OCI-LY7 (cell line): ENCODE measurements around the gene TSPAN1. TPM values are rescaled to one million over a fixed set of nuclear protein-coding genes. Genes with fewer than 3 reads are reported as not detected.
A peak's percentile ranks its signal among the peaks of the same experiment; 100 is the strongest.

Experiments
- BruUV-seq: library from RNA; stranded (reverse); fragments of 400-500 nt; replicated peaks from 2 replicates; lab custom pipeline; 2021; lab: Mats Ljungman, UMichigan
- CTCF ChIA-PET: fragments of 300-600 bp; sonication (Branson Sonifier 250); formaldehyde crosslinking; loops from one replicate; lab custom pipeline; 2022; ENCODE audit warnings: antibody characterized with exemption; ENCODE audit not compliant: unreplicated experiment; lab: Charles Lee
- POLR2A ChIA-PET: fragments of 300-600 bp; sonication (Branson Sonifier 250); formaldehyde crosslinking; loops from one replicate; lab custom pipeline; 2022; ENCODE audit warnings: antibody characterized with exemption; lab: Charles Lee
- DNase-seq: peaks from one replicate; pipeline ENCODE4 v3.0.0-alpha.2; 2015; ENCODE audit warnings: low spot score
- H2AFZ ChIP-seq: fragments of 200-600 bp; sonication (generic), shearing (Covaris generic); 2 replicates; pipeline ENCODE4 v1.6.1; 2014; ENCODE audit warnings: mild to moderate bottlenecking, antibody characterized with exemption, low read length, moderate library complexity
- H3K27ac ChIP-seq: fragments of 200-600 bp; sonication (generic); 2 replicates; pipeline ENCODE4 v1.5.1; 2014; ENCODE audit warnings: mixed run types, low read depth, mild to moderate bottlenecking, moderate library complexity, low read length, inconsistent platforms; ENCODE audit not compliant: poor library complexity, severe bottlenecking
- H3K36me3 ChIP-seq: fragments of 200-600 bp; sonication (generic); 2 replicates; pipeline ENCODE4 v1.6.1; 2014; ENCODE audit warnings: mild to moderate bottlenecking, antibody characterized with exemption, low read length, moderate library complexity, mixed read lengths; ENCODE audit not compliant: insufficient read depth
- H3K4me1 ChIP-seq: fragments of 200-600 bp; sonication (generic); 2 replicates; pipeline ENCODE4 v1.5.1; 2014; ENCODE audit warnings: mild to moderate bottlenecking, low read length; ENCODE audit not compliant: insufficient read depth, poor library complexity, severe bottlenecking
- H3K4me2 ChIP-seq: fragments of 200-600 bp; sonication (generic); 2 replicates; pipeline ENCODE4 v1.6.1; 2014; ENCODE audit warnings: mild to moderate bottlenecking, low read length
- H3K4me3 ChIP-seq: fragments of 200-600 bp; sonication (generic); 2 replicates; pipeline ENCODE4 v1.5.1; 2014; ENCODE audit warnings: mild to moderate bottlenecking, low read depth, low read length; ENCODE audit not compliant: poor library complexity, severe bottlenecking
- H3K79me2 ChIP-seq: fragments of 200-600 bp; sonication (generic); 2 replicates; pipeline ENCODE4 v1.6.1; 2016; ENCODE audit warnings: low read depth, mild to moderate bottlenecking, low read length, moderate library complexity, mixed read lengths; ENCODE audit not compliant: insufficient read depth
- H3K9me2 ChIP-seq: fragments of 200-600 bp; sonication (generic); 2 replicates; pipeline ENCODE4 v1.6.1; 2016; ENCODE audit warnings: mild to moderate bottlenecking, low read length, mixed read lengths; ENCODE audit not compliant: insufficient read depth
- H3K9me3 ChIP-seq: fragments of 200-600 bp; sonication (generic); 2 replicates; pipeline ENCODE4 v1.6.1; 2014; ENCODE audit warnings: mild to moderate bottlenecking, mixed run types, low read length, mixed read lengths
- H4K20me1 ChIP-seq: fragments of 200-600 bp; sonication (generic); 2 replicates; pipeline ENCODE4 v1.6.1; 2014; ENCODE audit warnings: mild to moderate bottlenecking, antibody characterized with exemption, low read length, moderate library complexity, mixed read lengths; ENCODE audit not compliant: insufficient read depth
- EZH2phosphoT487 ChIP-seq: fragments of 200-600 bp; sonication (generic); IDR thresholded peaks from 2 replicates; pipeline ENCODE4 v1.6.1; 2018; ENCODE audit warnings: low read depth, borderline replicate concordance, mild to moderate bottlenecking, mixed run types, antibody characterized with exemption, low read length, moderate library complexity, mixed read lengths
- intact Hi-C: fragments of 100-400 bp; cut with micrococcal nuclease; formaldehyde crosslinking; loops from one replicate; pipeline ENCODE4 v1.10.0; 2022; ENCODE audit not compliant: unreplicated experiment
- total RNA-seq, 2 experiments: library from RNA; depleted of rRNA in 1 of 2; stranded (reverse); fragments of >200 nt in 1 of 2; shearing (Covaris generic) in 1 of 2; gene quantifications; 2 replicates each; pipeline ENCODE4 v1.2.3, GENCODE V29; 2014 to 2022
- TF ChIP-seq, protein P1 (sequence below): fragments of 200-600 bp; sonication (generic); conservative IDR thresholded peaks from 2 replicates; pipeline ENCODE4 v1.5.1; 2014; ENCODE audit warnings: mild to moderate bottlenecking, antibody characterized with exemption, low read length, moderate library complexity, mixed read lengths

The TSPAN1 gene
- total RNA-seq, 2 experiments from 2014 or later = not detected

DNA sequence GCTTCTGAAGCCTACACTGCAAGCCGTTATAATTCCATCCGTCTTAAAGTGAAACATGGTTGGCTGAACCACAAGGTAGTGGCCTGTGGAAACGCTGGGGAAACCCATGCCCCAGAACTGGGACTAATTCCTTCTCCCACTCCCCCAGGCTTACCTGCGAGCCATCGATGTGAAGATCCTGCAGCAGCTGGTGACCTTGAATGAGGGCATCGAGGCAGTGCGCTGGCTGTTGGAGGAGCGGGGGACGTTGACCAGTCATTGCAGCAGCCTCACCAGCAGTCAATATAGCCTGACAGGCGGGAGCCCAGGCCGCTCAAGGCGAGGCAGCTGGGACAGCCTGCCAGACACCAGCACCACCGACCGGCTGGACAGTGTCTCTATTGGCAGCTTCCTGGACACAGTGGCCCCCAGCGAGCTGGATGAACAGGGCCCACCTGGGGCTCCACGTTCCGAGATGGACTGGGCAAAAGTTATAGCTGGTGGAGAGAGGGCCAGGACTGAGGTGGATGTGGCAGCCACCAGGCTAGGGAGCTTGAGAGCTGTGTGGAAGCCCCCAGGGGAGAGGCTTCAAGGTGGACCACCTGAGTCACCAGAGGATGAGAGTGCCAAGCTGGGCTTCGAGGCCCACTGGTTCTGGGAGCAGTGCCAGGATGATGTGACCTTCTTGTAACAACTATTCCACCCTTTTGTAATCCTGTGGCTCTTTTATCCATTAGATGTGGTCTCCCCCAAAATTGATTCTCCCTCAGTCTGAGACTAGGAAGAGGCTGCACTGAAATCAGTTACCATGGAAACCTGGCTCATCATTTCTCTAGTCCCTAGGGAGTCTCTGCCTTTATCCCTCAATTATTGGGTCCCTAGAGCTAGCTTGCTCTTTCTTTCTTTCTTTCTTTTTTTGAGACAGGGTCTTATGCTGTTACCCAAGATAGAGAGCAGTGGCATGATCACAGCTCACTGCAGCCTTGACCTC lies 44.9 kb downstream of the TSPAN1 start:
- BruUV-seq = no TSS peak
- Histone ChIP-seq H4K20me1 (no peaks in the 10 kb centered on the region), H3K36me3 (no peaks in the 10 kb centered on the region), H2AFZ (no peak overlapping the region), H3K9me2 (no peaks in the 10 kb centered on the region), H3K27ac (no peak overlapping the region), H3K79me2 (no peaks in the 10 kb centered on the region), H3K4me1 (peaks cover 18% of the 10 kb centered on the region), H3K4me3 (no peak overlapping the region), H3K4me2 (no peak overlapping the region), H3K9me3 (no peaks in the 10 kb centered on the region)
- CTCF ChIA-PET = interaction anchor here (1.4 kb wide), 1 partner anchor 27 kb away, joined by 3 read pairs; no protein-coding TSS in a partner anchor
- DNase-seq = no peak
- POLR2A ChIA-PET = interaction anchor here (0.6 to 0.8 kb wide), 2 partner anchors 10 to 336 kb away, joined by 3 to 4 read pairs; no protein-coding TSS in a partner anchor
- no peak for TF ChIP-seq EZH2phosphoT487
- TF ChIP-seq, protein P1, sequence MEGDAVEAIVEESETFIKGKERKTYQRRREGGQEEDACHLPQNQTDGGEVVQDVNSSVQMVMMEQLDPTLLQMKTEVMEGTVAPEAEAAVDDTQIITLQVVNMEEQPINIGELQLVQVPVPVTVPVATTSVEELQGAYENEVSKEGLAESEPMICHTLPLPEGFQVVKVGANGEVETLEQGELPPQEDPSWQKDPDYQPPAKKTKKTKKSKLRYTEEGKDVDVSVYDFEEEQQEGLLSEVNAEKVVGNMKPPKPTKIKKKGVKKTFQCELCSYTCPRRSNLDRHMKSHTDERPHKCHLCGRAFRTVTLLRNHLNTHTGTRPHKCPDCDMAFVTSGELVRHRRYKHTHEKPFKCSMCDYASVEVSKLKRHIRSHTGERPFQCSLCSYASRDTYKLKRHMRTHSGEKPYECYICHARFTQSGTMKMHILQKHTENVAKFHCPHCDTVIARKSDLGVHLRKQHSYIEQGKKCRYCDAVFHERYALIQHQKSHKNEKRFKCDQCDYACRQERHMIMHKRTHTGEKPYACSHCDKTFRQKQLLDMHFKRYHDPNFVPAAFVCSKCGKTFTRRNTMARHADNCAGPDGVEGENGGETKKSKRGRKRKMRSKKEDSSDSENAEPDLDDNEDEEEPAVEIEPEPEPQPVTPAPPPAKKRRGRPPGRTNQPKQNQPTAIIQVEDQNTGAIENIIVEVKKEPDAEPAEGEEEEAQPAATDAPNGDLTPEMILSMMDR = no peak
- intact Hi-C loops = loop anchor here (10.0 kb wide), 1 partner anchor 605 kb away; no protein-coding TSS in a partner anchor

DNA sequence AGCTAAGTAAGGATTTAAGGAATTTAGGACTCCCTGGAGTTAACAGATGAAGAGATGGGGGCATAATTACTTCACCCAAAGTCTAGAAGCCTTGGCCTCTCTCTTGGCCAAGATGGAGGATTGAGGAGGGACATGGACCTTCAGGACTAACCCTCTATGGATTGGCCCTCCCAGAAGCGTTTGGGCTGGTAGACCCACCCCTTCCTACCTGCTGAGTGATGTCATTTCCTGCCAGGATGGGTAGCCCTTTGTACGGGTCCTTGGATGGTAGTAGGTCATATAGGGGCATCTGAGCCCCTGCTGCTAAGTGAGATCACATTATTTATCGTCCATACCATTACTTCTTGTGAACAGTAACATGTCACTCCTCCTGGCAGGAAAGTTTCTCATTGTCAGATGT lies 45.9 kb downstream of the TSPAN1 start:
- ChIA-PET CTCF (no interaction called here), POLR2A (interaction anchor here (0.5 kb wide), 1 partner anchor 215 kb away, joined by 3 read pairs; no protein-coding TSS in a partner anchor)
- Histone ChIP-seq H3K9me2 (no peaks in the 10 kb centered on the region), H3K27ac (no peak overlapping the region), H3K79me2 (no peaks in the 10 kb centered on the region), H3K4me3 (no peak overlapping the region), H2AFZ (peak overlapping the region; percentile 36; the same call in 1 of the 2 replicates), H4K20me1 (no peaks in the 10 kb centered on the region), H3K4me1 (peaks cover 18% of the 10 kb centered on the region), H3K9me3 (no peaks in the 10 kb centered on the region), H3K36me3 (no peaks in the 10 kb centered on the region), H3K4me2 (no peak overlapping the region)
- no TSS peak for BruUV-seq
- no peak for DNase-seq
- intact Hi-C loops = loop anchor here (10.0 kb wide), 1 partner anchor 606 kb away; no protein-coding TSS in a partner anchor
- no peak for TF ChIP-seq EZH2phosphoT487
- TF ChIP-seq, protein P1 = no peak
